Endothelial cell of umbilical vein (primary cell): ENCODE results near the gene PPP1R13B. TPM values are rescaled to one million over a fixed set of nuclear protein-coding genes. Genes with fewer than 3 reads are reported as not detected.

Source experiments
- BruUV-seq: library from RNA; stranded (reverse); fragments of 400-500 nt; replicated peaks from 2 replicates; lab custom pipeline; 2021; lab: Mats Ljungman, UMichigan
- CTCF ChIA-PET: fragments of 300-600, 350-600 bp; sonication (Branson Sonifier 250); formaldehyde crosslinking; loops from one replicate; lab custom pipeline; 2021; ENCODE audit warnings: antibody characterized with exemption, inconsistent platforms; lab: Charles Lee
- POLR2A ChIA-PET: fragments of 300-600, 350-600 bp; sonication (Branson Sonifier 250); formaldehyde crosslinking; loops from one replicate; lab custom pipeline; 2021; ENCODE audit warnings: antibody characterized with exemption, inconsistent platforms; lab: Charles Lee
- DNase-seq: peaks from one replicate; pipeline ENCODE4 v3.0.0-alpha.2; 2011; ENCODE audit warnings: low read depth, low spot score
- FAIRE-seq: peaks from 2 replicates; lab custom pipeline; 2011; peaks lifted over from hg19 to GRCh38; lab: Jason Lieb, UNC
- H2AFZ ChIP-seq: 2 replicates; pipeline ENCODE4 v1.6.0; 2012; ENCODE audit warnings: low read depth, low read length, control low read depth, inconsistent platforms
- H3K27ac ChIP-seq: 2 replicates; pipeline ENCODE4 v1.5.1; 2011; ENCODE audit warnings: low read depth, mild to moderate bottlenecking, control low read depth, low read length, moderate library complexity; ENCODE audit not compliant: insufficient read depth
- H3K27me3 ChIP-seq, 2 experiments: 2 replicates each; pipeline versions ENCODE4 v1.6.0 to v1.6.1; 2011; ENCODE audit warnings: low read length in 2 of 2, mixed read lengths in 1 of 2; ENCODE audit not compliant: control insufficient read depth in 2 of 2, insufficient read depth in 2 of 2
- H3K36me3 ChIP-seq, 2 experiments: 2 replicates in 1 of 2; 3 replicates in 1 of 2; pipeline ENCODE4 v1.5.1; 2011; ENCODE audit warnings: low read length in 2 of 2, mild to moderate bottlenecking in 1 of 2, moderate library complexity in 1 of 2; ENCODE audit not compliant: control insufficient read depth in 2 of 2, insufficient read depth in 2 of 2; ENCODE audit errors: extremely low read depth in 1 of 2
- H3K4me1 ChIP-seq: 3 replicates; pipeline ENCODE4 v1.5.1; 2011; ENCODE audit warnings: mild to moderate bottlenecking, low read length; ENCODE audit not compliant: control insufficient read depth, insufficient read depth; ENCODE audit errors: extremely low read depth
- H3K4me2 ChIP-seq: 2 replicates; pipeline ENCODE4 v1.6.1; 2011; ENCODE audit warnings: low read length, control low read depth, mixed read lengths; ENCODE audit not compliant: insufficient read depth
- H3K4me3 ChIP-seq, 3 experiments: fragments of 200-600 bp in 1 of 3; sonication (generic), shearing (Covaris generic) in 1 of 3; replicated peaks in 1 of 3; 2 replicates each; pipeline ENCODE4 v1.5.1; 2011 to 2016; ENCODE audit warnings: control low read depth in 3 of 3, low read length in 3 of 3, mild to moderate bottlenecking in 2 of 3, inconsistent platforms in 1 of 3, low read depth in 1 of 3, moderate library complexity in 1 of 3; ENCODE audit not compliant: insufficient read depth in 1 of 3
- H3K79me2 ChIP-seq: 2 replicates; pipeline ENCODE4 v1.6.0; 2012; ENCODE audit warnings: low read length, inconsistent platforms; ENCODE audit not compliant: control insufficient read depth, insufficient read depth
- H3K9ac ChIP-seq: replicated peaks from 2 replicates; pipeline ENCODE3; 2011; ENCODE audit warnings: low read length, control low read depth; ENCODE audit not compliant: insufficient read depth; ENCODE audit errors: extremely low read depth
- H3K9me1 ChIP-seq: replicated peaks from 3 replicates; pipeline ENCODE4 v1.6.0; 2011; ENCODE audit warnings: mild to moderate bottlenecking, low read length; ENCODE audit not compliant: control insufficient read depth, insufficient read depth; ENCODE audit errors: extremely low read depth
- H3K9me3 ChIP-seq: replicated peaks from 2 replicates; pipeline ENCODE4 v1.5.1; 2012; ENCODE audit warnings: low read length, inconsistent platforms; ENCODE audit not compliant: control insufficient read depth, insufficient read depth
- H4K20me1 ChIP-seq: replicated peaks from 2 replicates; pipeline ENCODE3; 2011; ENCODE audit warnings: mild to moderate bottlenecking, low read length; ENCODE audit not compliant: control insufficient read depth, insufficient read depth; ENCODE audit errors: extremely low read depth
- EZH2 ChIP-seq: IDR thresholded peaks from 2 replicates; pipeline ENCODE4 v1.6.1; 2012; ENCODE audit warnings: borderline replicate concordance, low read depth, mild to moderate bottlenecking, moderate library complexity, low read length, inconsistent platforms; ENCODE audit not compliant: severe bottlenecking
- FOS ChIP-seq: IDR thresholded peaks from 2 replicates; pipeline ENCODE4 v1.6.1; 2011; ENCODE audit warnings: mild to moderate bottlenecking, low read length, moderate library complexity, borderline replicate concordance; ENCODE audit not compliant: insufficient read depth
- GATA2 ChIP-seq: IDR thresholded peaks from 2 replicates; pipeline ENCODE4 v1.7.0; 2011; ENCODE audit warnings: low read depth, mild to moderate bottlenecking, moderate library complexity, mixed read lengths, low read length; ENCODE audit not compliant: insufficient read length, insufficient read depth
- JUN ChIP-seq: IDR thresholded peaks from 2 replicates; pipeline ENCODE4 v1.6.1; 2011; ENCODE audit warnings: borderline replicate concordance, low read depth; ENCODE audit not compliant: insufficient read length, insufficient read depth
- MAX ChIP-seq: IDR thresholded peaks from 2 replicates; pipeline ENCODE4 v1.6.1; 2011; ENCODE audit not compliant: insufficient read depth, insufficient read length
- MYC ChIP-seq: IDR thresholded peaks from one replicate; pipeline ENCODE4 v1.6.1; 2011; ENCODE audit warnings: mild to moderate bottlenecking, low read depth, low read length
- POLR2A ChIP-seq: IDR thresholded peaks from 2 replicates; pipeline ENCODE4 v1.6.1; 2012; ENCODE audit warnings: low read depth, mild to moderate bottlenecking, control low read depth, low read length
- POLR2AphosphoS5 ChIP-seq: IDR thresholded peaks from 2 replicates; pipeline ENCODE4 v1.6.1; 2012; ENCODE audit warnings: low read depth, mild to moderate bottlenecking, control low read depth, low read length, moderate library complexity; ENCODE audit not compliant: insufficient read depth
- dilution Hi-C: fragments of 300-500 bp; cut with MboI; formaldehyde crosslinking; loops from one replicate; pipeline ENCODE4 v1.15.0; 2019; ENCODE audit warnings: low sequenced_read_pairs; ENCODE audit not compliant: extremely low pct_ligation_motif_present
- intact Hi-C: fragments of 100-400 bp; cut with micrococcal nuclease; formaldehyde crosslinking; loops from one replicate; pipeline ENCODE4 v1.10.0; 2022
- polyA plus RNA-seq, 4 experiments: library from polyadenylated mRNA; depleted of rRNA in 3 of 4; stranded (reverse) in 3 of 4; unstranded in 1 of 4; fragments of >200 nt; gene quantifications; 2 replicates each; pipeline versions ENCODE4 v1.2.1 to v1.2.3, GENCODE V29; 2011 to 2012; ENCODE audit warnings: missing spikeins in 1 of 4
- total RNA-seq: library from RNA; stranded (reverse); gene quantifications from 2 replicates; pipeline ENCODE4 v1.2.3, GENCODE V29; 2021
- TF ChIP-seq, protein P1 (sequence below), 2 donors: IDR thresholded peaks; 1 replicate in 1 of 2; 2 replicates in 1 of 2; pipeline ENCODE4 v1.5.1; 2011; ENCODE audit warnings: low read length in 2 of 2, mild to moderate bottlenecking in 2 of 2, moderate library complexity in 2 of 2, control low read depth in 1 of 2, inconsistent platforms in 1 of 2, low read depth in 1 of 2; ENCODE audit not compliant: insufficient read depth in 1 of 2; ENCODE audit errors: extremely low read depth in 1 of 2

Gene PPP1R13B
- total and polyA plus RNA-seq, 2 donors (not counting 3 experiments of a cell fraction or from before 2014, with no cell fraction given) = 10.0 to 30.0 TPM

DNA sequence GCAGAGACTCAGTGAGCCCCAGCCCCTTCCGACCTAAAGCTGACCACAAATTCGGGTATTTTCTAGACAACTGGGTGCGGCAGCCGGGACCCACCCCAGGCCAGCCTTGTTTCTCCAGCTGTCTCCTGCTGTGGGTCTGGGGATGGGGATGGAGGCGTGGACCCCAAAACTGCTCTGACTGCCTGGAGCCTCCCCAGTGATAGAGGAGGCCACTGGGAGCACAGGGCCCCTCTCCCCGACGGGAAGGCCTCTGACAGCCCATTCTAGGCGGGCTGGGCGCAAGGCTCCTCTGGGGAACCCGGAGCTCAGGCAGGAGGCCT, 42.6 kb upstream of the PPP1R13B start:
- no peak for FAIRE-seq

More for the DNA sequence above, 42.6 kb upstream of the PPP1R13B start:
- dilution Hi-C loops (no loop called here), intact Hi-C loops (no loop called here)
- peaks cover 7% of the 10 kb centered on the region for H3K4me1 ChIP-seq
- POLR2A ChIA-PET = no interaction called here
- no peak overlapping the region for H3K4me2 ChIP-seq
- no peak overlapping the region for H3K4me3 ChIP-seq
- CTCF ChIA-PET = interaction anchor here (4.3 kb wide), 1 partner anchor 11 kb away, joined by 39 read pairs; no protein-coding TSS in a partner anchor
- no peak overlapping the region for H3K9ac ChIP-seq
- no peaks in the 10 kb centered on the region for H3K27me3 ChIP-seq
- H3K79me2 ChIP-seq = no peaks in the 10 kb centered on the region
- DNase-seq = no peak
- H3K27ac ChIP-seq = no peak overlapping the region
- H2AFZ ChIP-seq = no peak overlapping the region
- H3K9me1 ChIP-seq = no peaks in the 10 kb centered on the region
- no TSS peak for BruUV-seq
- H4K20me1 ChIP-seq = no peaks in the 10 kb centered on the region
- no peak for TF ChIP-seq POLR2AphosphoS5
- no peak for TF ChIP-seq POLR2A
- TF ChIP-seq JUN = no peak
- TF ChIP-seq, protein P1, sequence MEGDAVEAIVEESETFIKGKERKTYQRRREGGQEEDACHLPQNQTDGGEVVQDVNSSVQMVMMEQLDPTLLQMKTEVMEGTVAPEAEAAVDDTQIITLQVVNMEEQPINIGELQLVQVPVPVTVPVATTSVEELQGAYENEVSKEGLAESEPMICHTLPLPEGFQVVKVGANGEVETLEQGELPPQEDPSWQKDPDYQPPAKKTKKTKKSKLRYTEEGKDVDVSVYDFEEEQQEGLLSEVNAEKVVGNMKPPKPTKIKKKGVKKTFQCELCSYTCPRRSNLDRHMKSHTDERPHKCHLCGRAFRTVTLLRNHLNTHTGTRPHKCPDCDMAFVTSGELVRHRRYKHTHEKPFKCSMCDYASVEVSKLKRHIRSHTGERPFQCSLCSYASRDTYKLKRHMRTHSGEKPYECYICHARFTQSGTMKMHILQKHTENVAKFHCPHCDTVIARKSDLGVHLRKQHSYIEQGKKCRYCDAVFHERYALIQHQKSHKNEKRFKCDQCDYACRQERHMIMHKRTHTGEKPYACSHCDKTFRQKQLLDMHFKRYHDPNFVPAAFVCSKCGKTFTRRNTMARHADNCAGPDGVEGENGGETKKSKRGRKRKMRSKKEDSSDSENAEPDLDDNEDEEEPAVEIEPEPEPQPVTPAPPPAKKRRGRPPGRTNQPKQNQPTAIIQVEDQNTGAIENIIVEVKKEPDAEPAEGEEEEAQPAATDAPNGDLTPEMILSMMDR (IDR thresholded peaks at IDR 0.05; ENCODE audit: extremely low read depth in 1 of 2, insufficient read depth in 1 of 2, low read depth in 1 of 2, low read length in 2 of 2) = no peak
- no peak for TF ChIP-seq MAX
- no peak for TF ChIP-seq FOS
- no peak for TF ChIP-seq GATA2
- TF ChIP-seq MYC = no peak
- no peak for TF ChIP-seq EZH2
- H3K9me3 ChIP-seq = no peaks in the 10 kb centered on the region
- H3K36me3 ChIP-seq = no peaks in the 10 kb centered on the region
